HEK293 (cell line): Measurements from ENCODE around the gene ZC3H12C.
A peak's percentile ranks its signal among the peaks of the same experiment; 100 is the strongest.

Source experiments
- CTCF ChIA-PET: fragments of 350-600 bp; formaldehyde crosslinking; extraction: SDS; loops from one replicate; lab custom pipeline; 2021; ENCODE audit warnings: antibody characterized with exemption; lab: Yijun Ruan, JAX
- POLR2A ChIA-PET: fragments of 300-600 bp; formaldehyde crosslinking; extraction: SDS; loops from one replicate; lab custom pipeline; 2020; ENCODE audit warnings: antibody characterized with exemption, inconsistent platforms; lab: Yijun Ruan, JAX
- H3K27ac ChIP-seq: fragments of 200-500 bp; sonication (Bioruptor generic); 2 replicates; pipeline ENCODE4 v1.5.1; 2014; ENCODE audit warnings: low read depth, low read length, control low read depth, inconsistent platforms; ENCODE audit errors: extremely low read depth
- H3K36me3 ChIP-seq, 2 experiments: fragments of 200-500 bp in 1 of 2; sonication (Bioruptor generic) in 1 of 2; 1 replicate in 1 of 2; 2 replicates in 1 of 2; pipeline ENCODE4 v1.5.1; 2014 to 2017; ENCODE audit warnings: inconsistent platforms in 2 of 2, low read length in 2 of 2; ENCODE audit not compliant: control insufficient read depth in 2 of 2, insufficient read depth in 1 of 2
- H3K4me1 ChIP-seq: fragments of 200-500 bp; sonication (Bioruptor generic); 2 replicates; pipeline ENCODE4 v1.5.1; 2014; ENCODE audit warnings: mild to moderate bottlenecking, low read length, inconsistent platforms; ENCODE audit not compliant: control insufficient read depth, insufficient read depth
- H3K4me3 ChIP-seq: 2 replicates; pipeline ENCODE4 v1.5.1; 2011; ENCODE audit warnings: low read depth, mild to moderate bottlenecking, control low read depth, low read length, moderate library complexity
- H3K9me3 ChIP-seq: fragments of 200-500 bp; sonication (Bioruptor generic); 2 replicates; pipeline ENCODE4 v1.5.1; 2014; ENCODE audit warnings: low read depth, low read length, inconsistent platforms; ENCODE audit not compliant: control insufficient read depth, insufficient read depth
- BCL11B ChIP-seq: fragments of 450-650 bp; formaldehyde crosslinking; IDR thresholded peaks from 2 replicates; pipeline ENCODE4 v1.5.1; 2016; ENCODE audit warnings: low read depth, missing biosample characterization, missing genetic modification characterization
- KLF17 ChIP-seq: fragments of 450-650 bp; formaldehyde crosslinking; IDR thresholded peaks from 2 replicates; pipeline ENCODE4 v1.5.1; 2016; ENCODE audit warnings: missing biosample characterization, missing genetic modification characterization
- SETDB1 ChIP-seq: IDR thresholded peaks from one replicate; pipeline ENCODE4 v1.6.1; 2017; ENCODE audit warnings: mild to moderate bottlenecking, low read length, moderate library complexity, mixed read lengths; ENCODE audit not compliant: insufficient read length
- TRIM28 ChIP-seq: IDR thresholded peaks from 2 replicates; pipeline ENCODE4 v1.6.1; 2011; ENCODE audit warnings: low read length, control low read depth, borderline replicate concordance
- YY1 ChIP-seq: fragments of 450-650 bp; formaldehyde crosslinking; IDR thresholded peaks from 2 replicates; pipeline ENCODE4 v1.5.1; 2018; ENCODE audit warnings: missing biosample characterization, missing genetic modification characterization
- ZBTB1 ChIP-seq: fragments of 450-650 bp; formaldehyde crosslinking; IDR thresholded peaks from 2 replicates; pipeline ENCODE4 v1.5.1; 2016; ENCODE audit warnings: missing biosample characterization, missing genetic modification characterization
- ZEB2 ChIP-seq: fragments of 450-650 bp; formaldehyde crosslinking; IDR thresholded peaks from 2 replicates; pipeline ENCODE4 v1.5.1; 2016; ENCODE audit warnings: missing biosample characterization, missing genetic modification characterization
- ZNF157 ChIP-seq: fragments of 450-650 bp; formaldehyde crosslinking; IDR thresholded peaks from 2 replicates; pipeline ENCODE4 v1.5.1; 2016; ENCODE audit warnings: missing biosample characterization, missing genetic modification characterization
- ZNF169 ChIP-seq: fragments of 450-650 bp; formaldehyde crosslinking; IDR thresholded peaks from 2 replicates; pipeline ENCODE4 v1.5.1; 2016; ENCODE audit warnings: missing biosample characterization, missing genetic modification characterization
- ZNF174 ChIP-seq: fragments of 450-650 bp; formaldehyde crosslinking; IDR thresholded peaks from 2 replicates; pipeline ENCODE4 v1.5.0; 2017; ENCODE audit warnings: missing biosample characterization, mild to moderate bottlenecking, missing genetic modification characterization
- ZNF175 ChIP-seq: fragments of 450-650 bp; formaldehyde crosslinking; IDR thresholded peaks from 2 replicates; pipeline ENCODE4 v1.5.1; 2016; ENCODE audit warnings: missing biosample characterization, missing genetic modification characterization
- ZNF211 ChIP-seq: fragments of 450-650 bp; formaldehyde crosslinking; IDR thresholded peaks from 2 replicates; pipeline ENCODE4 v1.5.1; 2016; ENCODE audit warnings: low read depth, missing biosample characterization, missing genetic modification characterization
- ZNF221 ChIP-seq: fragments of 450-650 bp; formaldehyde crosslinking; IDR thresholded peaks from 2 replicates; pipeline ENCODE4 v1.5.1; 2017; ENCODE audit warnings: missing biosample characterization, missing genetic modification characterization, borderline replicate concordance
- ZNF292 ChIP-seq: fragments of 450-650 bp; formaldehyde crosslinking; IDR thresholded peaks from 2 replicates; pipeline ENCODE4 v1.5.1; 2016; ENCODE audit warnings: low read depth, missing biosample characterization, missing genetic modification characterization, borderline replicate concordance
- ZNF341 ChIP-seq: fragments of 450-650 bp; formaldehyde crosslinking; IDR thresholded peaks from 2 replicates; pipeline ENCODE4; 2016; ENCODE audit warnings: low read depth, missing biosample characterization, missing genetic modification characterization
- ZNF350 ChIP-seq: fragments of 450-650 bp; formaldehyde crosslinking; IDR thresholded peaks from 2 replicates; pipeline ENCODE4 v1.5.0; 2017; ENCODE audit warnings: missing biosample characterization, mild to moderate bottlenecking, missing genetic modification characterization
- ZNF555 ChIP-seq: fragments of 450-650 bp; formaldehyde crosslinking; conservative IDR thresholded peaks from 2 replicates; pipeline ENCODE4 v1.5.1; 2017; ENCODE audit warnings: missing biosample characterization, mild to moderate bottlenecking, missing genetic modification characterization, inconsistent platforms
- ZNF560 ChIP-seq: fragments of 450-650 bp; formaldehyde crosslinking; IDR thresholded peaks from 2 replicates; pipeline ENCODE4 v1.5.1; 2017; ENCODE audit warnings: missing biosample characterization, missing genetic modification characterization, borderline replicate concordance
- ZNF571 ChIP-seq: fragments of 450-650 bp; formaldehyde crosslinking; IDR thresholded peaks from 2 replicates; pipeline ENCODE4 v1.5.0; 2017; ENCODE audit warnings: missing biosample characterization, missing genetic modification characterization
- ZNF585B ChIP-seq: fragments of 450-650 bp; formaldehyde crosslinking; IDR thresholded peaks from 2 replicates; pipeline ENCODE4 v1.5.1; 2016; ENCODE audit warnings: missing biosample characterization, missing genetic modification characterization
- ZNF670 ChIP-seq: fragments of 450-650 bp; formaldehyde crosslinking; IDR thresholded peaks from 2 replicates; pipeline ENCODE4 v1.5.1; 2016; ENCODE audit warnings: missing biosample characterization, missing genetic modification characterization, low read depth
- TF ChIP-seq, protein P1 (sequence below): fragments of 450-650 bp; formaldehyde crosslinking; optimal IDR thresholded peaks from 2 replicates; pipeline ENCODE3; 2016; ENCODE audit warnings: missing biosample characterization, mild to moderate bottlenecking, missing genetic modification characterization
- TF ChIP-seq, protein P2 (sequence below): fragments of 450-650 bp; formaldehyde crosslinking; IDR thresholded peaks from 2 replicates; pipeline ENCODE4; 2016; ENCODE audit warnings: missing biosample characterization, missing genetic modification characterization
- TF ChIP-seq, protein P3 (sequence below): fragments of 450-650 bp; formaldehyde crosslinking; IDR thresholded peaks from 2 replicates; pipeline ENCODE4 v1.5.1; 2016; ENCODE audit warnings: missing biosample characterization, missing genetic modification characterization
- TF ChIP-seq, protein P4 (sequence below): fragments of 450-650 bp; formaldehyde crosslinking; conservative IDR thresholded peaks from 2 replicates; pipeline ENCODE4 v1.5.1; 2016; ENCODE audit warnings: low read depth, missing biosample characterization, missing genetic modification characterization

ZC3H12C gene

GRCh38 chr11:110050201-110050506, 43.0 kb upstream of the ZC3H12C start:
- Histone ChIP-seq H3K36me3 (no peaks in the 10 kb centered on the region), H3K27ac (no peak overlapping the region), H3K4me3 (no peak overlapping the region), H3K9me3 (no peaks in the 10 kb centered on the region), H3K4me1 (no peaks in the 10 kb centered on the region)
- CTCF ChIA-PET = no interaction called here
- no peak for TF ChIP-seq ZNF175 (tag by site-specific recombination)
- TF ChIP-seq, protein P1, sequence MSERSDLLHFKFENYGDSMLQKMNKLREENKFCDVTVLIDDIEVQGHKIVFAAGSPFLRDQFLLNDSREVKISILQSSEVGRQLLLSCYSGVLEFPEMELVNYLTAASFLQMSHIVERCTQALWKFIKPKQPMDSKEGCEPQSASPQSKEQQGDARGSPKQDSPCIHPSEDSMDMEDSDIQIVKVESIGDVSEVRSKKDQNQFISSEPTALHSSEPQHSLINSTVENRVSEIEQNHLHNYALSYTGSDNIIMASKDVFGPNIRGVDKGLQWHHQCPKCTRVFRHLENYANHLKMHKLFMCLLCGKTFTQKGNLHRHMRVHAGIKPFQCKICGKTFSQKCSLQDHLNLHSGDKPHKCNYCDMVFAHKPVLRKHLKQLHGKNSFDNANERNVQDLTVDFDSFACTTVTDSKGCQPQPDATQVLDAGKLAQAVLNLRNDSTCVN = no peak
- TF ChIP-seq YY1 (tag by site-specific recombination) = no peak
- TF ChIP-seq ZEB2 (tag by site-specific recombination) = no peak
- TF ChIP-seq ZNF555 (tag by site-specific recombination) = no peak
- no peak for TF ChIP-seq KLF17 (tag by site-specific recombination)
- no peak for TF ChIP-seq ZNF560 (tag by site-specific recombination)
- no peak for TF ChIP-seq ZNF292 (tag by site-specific recombination)
- no peak for TF ChIP-seq ZNF174
- no peak for TF ChIP-seq ZNF341 (tag by site-specific recombination)
- no peak for TF ChIP-seq ZNF670 (tag by site-specific recombination)
- TF ChIP-seq ZNF350 (tag by site-specific recombination) = no peak
- TF ChIP-seq ZNF571 = no peak
- TF ChIP-seq, protein P2, sequence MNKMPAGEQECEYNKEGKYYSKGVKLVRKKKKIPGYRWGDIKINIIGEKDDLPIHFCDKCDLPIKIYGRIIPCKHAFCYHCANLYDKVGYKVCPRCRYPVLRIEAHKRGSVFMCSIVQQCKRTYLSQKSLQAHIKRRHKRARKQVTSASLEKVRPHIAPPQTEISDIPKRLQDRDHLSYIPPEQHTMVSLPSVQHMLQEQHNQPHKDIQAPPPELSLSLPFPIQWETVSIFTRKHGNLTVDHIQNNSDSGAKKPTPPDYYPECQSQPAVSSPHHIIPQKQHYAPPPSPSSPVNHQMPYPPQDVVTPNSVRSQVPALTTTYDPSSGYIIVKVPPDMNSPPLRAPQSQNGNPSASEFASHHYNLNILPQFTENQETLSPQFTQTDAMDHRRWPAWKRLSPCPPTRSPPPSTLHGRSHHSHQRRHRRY (tag by site-specific recombination) = no peak
- no peak for TF ChIP-seq ZNF157
- TF ChIP-seq, protein P3, sequence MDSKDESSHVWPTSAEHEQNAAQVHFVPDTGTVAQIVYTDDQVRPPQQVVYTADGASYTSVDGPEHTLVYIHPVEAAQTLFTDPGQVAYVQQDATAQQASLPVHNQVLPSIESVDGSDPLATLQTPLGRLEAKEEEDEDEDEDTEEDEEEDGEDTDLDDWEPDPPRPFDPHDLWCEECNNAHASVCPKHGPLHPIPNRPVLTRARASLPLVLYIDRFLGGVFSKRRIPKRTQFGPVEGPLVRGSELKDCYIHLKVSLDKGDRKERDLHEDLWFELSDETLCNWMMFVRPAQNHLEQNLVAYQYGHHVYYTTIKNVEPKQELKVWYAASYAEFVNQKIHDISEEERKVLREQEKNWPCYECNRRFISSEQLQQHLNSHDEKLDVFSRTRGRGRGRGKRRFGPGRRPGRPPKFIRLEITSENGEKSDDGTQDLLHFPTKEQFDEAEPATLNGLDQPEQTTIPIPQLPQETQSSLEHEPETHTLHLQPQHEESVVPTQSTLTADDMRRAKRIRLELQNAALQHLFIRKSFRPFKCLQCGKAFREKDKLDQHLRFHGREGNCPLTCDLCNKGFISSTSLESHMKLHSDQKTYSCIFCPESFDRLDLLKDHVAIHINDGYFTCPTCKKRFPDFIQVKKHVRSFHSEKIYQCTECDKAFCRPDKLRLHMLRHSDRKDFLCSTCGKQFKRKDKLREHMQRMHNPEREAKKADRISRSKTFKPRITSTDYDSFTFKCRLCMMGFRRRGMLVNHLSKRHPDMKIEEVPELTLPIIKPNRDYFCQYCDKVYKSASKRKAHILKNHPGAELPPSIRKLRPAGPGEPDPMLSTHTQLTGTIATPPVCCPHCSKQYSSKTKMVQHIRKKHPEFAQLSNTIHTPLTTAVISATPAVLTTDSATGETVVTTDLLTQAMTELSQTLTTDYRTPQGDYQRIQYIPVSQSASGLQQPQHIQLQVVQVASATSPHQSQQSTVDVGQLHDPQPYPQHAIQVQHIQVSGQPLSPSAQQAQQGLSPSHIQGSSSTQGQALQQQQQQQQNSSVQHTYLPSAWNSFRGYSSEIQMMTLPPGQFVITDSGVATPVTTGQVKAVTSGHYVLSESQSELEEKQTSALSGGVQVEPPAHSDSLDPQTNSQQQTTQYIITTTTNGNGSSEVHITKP (tag by site-specific recombination) = no peak
- no peak for TF ChIP-seq BCL11B (tag by site-specific recombination)
- TF ChIP-seq ZNF585B = no peak
- no peak for TF ChIP-seq ZNF169 (tag by site-specific recombination)
- TF ChIP-seq ZNF221 = no peak
- POLR2A ChIA-PET = no interaction called here

DNA sequence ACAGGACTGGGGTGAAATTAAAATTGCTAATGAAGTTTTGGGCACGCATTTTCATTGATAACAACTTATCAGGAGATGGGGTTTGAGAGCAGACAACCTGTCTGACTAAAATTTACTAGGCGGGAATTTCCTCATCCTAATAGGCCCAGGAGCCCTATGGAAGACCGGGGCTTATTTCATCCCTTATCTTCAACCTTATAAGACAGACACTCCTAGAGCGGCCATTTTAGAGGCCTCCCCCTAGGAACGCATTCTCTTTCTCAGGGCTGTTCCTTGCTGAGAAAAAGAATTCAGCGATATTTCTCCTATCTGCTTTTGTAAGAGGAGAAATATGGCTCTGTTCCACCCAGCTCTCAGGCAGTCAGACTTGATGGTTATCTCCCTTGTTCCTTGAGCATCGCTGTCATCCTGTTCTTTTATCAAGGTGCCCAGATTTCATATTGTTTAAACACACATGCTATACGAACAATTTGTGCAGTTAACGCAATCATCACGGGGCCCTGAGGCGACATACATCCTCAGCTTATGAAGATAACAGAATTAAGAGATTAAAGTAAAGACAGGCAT, 39.3 kb upstream of the ZC3H12C start:
- TF ChIP-seq ZNF560 (tag by site-specific recombination) (no peak), TRIM28 (peak; percentile 60; the same call in 1 of the 2 replicates), ZNF211 (tag by site-specific recombination) (no peak), SETDB1 (peak; percentile 94), ZBTB1 (tag by site-specific recombination) (no peak), ZNF585B (no peak)
- TF ChIP-seq, protein P4, sequence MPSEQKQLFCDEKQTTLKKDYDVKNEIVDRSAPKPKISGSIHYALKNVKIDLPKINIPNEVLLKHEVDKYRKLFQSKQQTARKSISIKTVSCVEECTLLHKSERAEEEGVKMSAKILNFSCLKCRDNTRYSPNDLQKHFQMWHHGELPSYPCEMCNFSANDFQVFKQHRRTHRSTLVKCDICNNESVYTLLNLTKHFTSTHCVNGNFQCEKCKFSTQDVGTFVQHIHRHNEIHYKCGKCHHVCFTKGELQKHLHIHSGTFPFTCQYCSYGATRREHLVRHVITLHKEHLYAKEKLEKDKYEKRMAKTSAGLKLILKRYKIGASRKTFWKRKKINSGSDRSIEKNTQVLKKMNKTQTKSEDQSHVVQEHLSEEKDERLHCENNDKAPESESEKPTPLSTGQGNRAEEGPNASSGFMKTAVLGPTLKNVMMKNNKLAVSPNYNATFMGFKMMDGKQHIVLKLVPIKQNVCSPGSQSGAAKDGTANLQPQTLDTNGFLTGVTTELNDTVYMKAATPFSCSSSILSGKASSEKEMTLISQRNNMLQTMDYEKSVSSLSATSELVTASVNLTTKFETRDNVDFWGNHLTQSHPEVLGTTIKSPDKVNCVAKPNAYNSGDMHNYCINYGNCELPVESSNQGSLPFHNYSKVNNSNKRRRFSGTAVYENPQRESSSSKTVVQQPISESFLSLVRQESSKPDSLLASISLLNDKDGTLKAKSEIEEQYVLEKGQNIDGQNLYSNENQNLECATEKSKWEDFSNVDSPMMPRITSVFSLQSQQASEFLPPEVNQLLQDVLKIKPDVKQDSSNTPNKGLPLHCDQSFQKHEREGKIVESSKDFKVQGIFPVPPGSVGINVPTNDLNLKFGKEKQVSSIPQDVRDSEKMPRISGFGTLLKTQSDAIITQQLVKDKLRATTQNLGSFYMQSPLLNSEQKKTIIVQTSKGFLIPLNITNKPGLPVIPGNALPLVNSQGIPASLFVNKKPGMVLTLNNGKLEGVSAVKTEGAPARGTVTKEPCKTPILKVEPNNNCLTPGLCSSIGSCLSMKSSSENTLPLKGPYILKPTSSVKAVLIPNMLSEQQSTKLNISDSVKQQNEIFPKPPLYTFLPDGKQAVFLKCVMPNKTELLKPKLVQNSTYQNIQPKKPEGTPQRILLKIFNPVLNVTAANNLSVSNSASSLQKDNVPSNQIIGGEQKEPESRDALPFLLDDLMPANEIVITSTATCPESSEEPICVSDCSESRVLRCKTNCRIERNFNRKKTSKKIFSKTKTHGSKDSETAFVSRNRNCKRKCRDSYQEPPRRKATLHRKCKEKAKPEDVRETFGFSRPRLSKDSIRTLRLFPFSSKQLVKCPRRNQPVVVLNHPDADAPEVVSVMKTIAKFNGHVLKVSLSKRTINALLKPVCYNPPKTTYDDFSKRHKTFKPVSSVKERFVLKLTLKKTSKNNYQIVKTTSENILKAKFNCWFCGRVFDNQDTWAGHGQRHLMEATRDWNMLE (tag by site-specific recombination) = 0 out of 2 replicates have a peak, but pooled peaks have one; percentile 20
- ChIA-PET POLR2A (no interaction called here), CTCF (no interaction called here)
- Histone ChIP-seq H3K4me1 (no peaks in the 10 kb centered on the region), H3K9me3 (no peaks in the 10 kb centered on the region), H3K36me3 (no peaks in the 10 kb centered on the region), H3K27ac (no peak overlapping the region), H3K4me3 (no peak overlapping the region)
